KMS-11 (cell line): Measurements from ENCODE around the gene CXADR.

Experiments used
- H2AFZ ChIP-seq: fragments of 200-600 bp; sonication (generic); 2 replicates; pipeline ENCODE4 v1.6.1; 2016; ENCODE audit warnings: antibody characterized with exemption, mixed run types, low read depth
- H3K27ac ChIP-seq: fragments of 200-600 bp; sonication (generic); 2 replicates; pipeline ENCODE4 v1.6.1; 2016; ENCODE audit warnings: mild to moderate bottlenecking, mixed run types
- H3K27me3 ChIP-seq: fragments of 200-600 bp; sonication (generic); 2 replicates; pipeline ENCODE4 v1.6.1; 2017; ENCODE audit warnings: mild to moderate bottlenecking, low read depth, mixed run types, moderate library complexity; ENCODE audit not compliant: insufficient read depth
- H3K36me3 ChIP-seq: fragments of 200-600 bp; sonication (generic); 2 replicates; pipeline ENCODE4 v1.6.1; 2017; ENCODE audit warnings: mild to moderate bottlenecking, mixed run types; ENCODE audit not compliant: insufficient read depth
- H3K4me1 ChIP-seq: fragments of 200-600 bp; sonication (generic); 2 replicates; pipeline ENCODE4 v1.6.1; 2016; ENCODE audit warnings: mild to moderate bottlenecking, low read depth, mixed run types; ENCODE audit not compliant: poor library complexity, severe bottlenecking
- H3K4me2 ChIP-seq: fragments of 200-600 bp; sonication (generic); 2 replicates; pipeline ENCODE4 v1.7.0; 2016; ENCODE audit warnings: mild to moderate bottlenecking, mixed run types
- H3K4me3 ChIP-seq: fragments of 200-600 bp; sonication (generic); IDR thresholded peaks from 2 replicates; pipeline ENCODE4 v1.6.1; 2017; ENCODE audit warnings: low read depth, low read length, mixed read lengths; ENCODE audit not compliant: insufficient read depth
- H3K79me2 ChIP-seq: fragments of 200-600 bp; sonication (generic); 2 replicates; pipeline ENCODE4 v1.6.1; 2016; ENCODE audit warnings: low read depth, mixed run types; ENCODE audit not compliant: insufficient read depth
- H3K9ac ChIP-seq: fragments of 200-600 bp; sonication (generic); 2 replicates; pipeline ENCODE4 v1.6.1; 2016; ENCODE audit warnings: mild to moderate bottlenecking, mixed run types
- H4K20me1 ChIP-seq: fragments of 200-600 bp; sonication (generic); 2 replicates; pipeline ENCODE4 v1.6.1; 2016; ENCODE audit warnings: mild to moderate bottlenecking, mixed run types; ENCODE audit not compliant: insufficient read depth
- TF ChIP-seq, protein P1 (sequence below): fragments of 200-600 bp; sonication (generic); conservative IDR thresholded peaks from 2 replicates; pipeline ENCODE4 v1.6.1; 2017; ENCODE audit warnings: low read depth, mild to moderate bottlenecking, antibody characterized with exemption, low read length, moderate library complexity, mixed read lengths

Gene CXADR

DNA sequence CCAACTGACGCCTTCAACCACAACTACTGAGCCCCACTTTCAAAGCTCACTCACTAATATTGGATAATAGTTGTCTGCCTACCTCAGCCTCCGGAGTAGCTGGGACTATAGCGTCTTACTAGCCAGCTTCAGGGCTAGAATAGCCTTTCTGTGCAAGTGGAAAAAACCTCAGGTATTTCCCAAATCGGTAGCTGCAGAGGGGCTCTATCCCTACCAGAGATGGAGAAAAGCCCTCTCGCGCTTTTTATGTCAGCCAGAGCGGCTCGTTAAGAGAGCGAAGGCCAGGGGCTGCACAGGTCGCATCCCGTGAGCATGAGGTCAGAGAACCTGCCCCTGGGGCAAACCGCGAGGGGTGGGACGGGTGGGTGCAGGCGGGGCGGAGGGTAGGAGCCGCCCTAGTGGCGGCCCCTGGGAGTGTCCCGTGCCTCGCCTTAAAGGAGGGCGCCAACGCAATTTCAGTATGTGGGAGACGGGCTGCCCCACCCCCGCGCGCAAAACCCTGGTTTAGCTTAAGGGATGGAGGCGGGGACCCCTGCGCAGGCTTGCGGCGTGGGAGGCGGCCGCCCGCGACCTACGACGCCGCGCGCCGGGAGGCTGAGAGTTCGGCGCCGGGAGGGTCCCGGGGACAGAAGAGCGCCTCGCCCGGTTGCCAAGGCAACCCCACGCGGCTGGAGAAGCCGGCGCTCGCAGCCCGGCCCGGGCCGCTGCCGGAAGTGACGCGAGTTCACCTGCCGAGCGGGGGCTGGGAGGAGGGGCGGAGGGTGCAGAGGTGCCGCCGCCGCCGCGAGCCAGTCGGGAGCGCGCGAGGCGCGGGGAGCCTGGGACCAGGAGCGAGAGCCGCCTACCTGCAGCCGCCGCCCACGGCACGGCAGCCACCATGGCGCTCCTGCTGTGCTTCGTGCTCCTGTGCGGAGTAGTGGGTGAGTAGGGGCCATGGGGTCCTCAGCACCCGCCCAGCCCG is at the start of gene CXADR:
Gene CXADR, plus strand, starts transcription at position 791 of the 961 bp plus-strand sequence. Its CDS starts 87 bp downstream, at position 878.
- H3K27me3 ChIP-seq = no peaks in the 10 kb centered on the region
- peak within 1 kb of the TSS; percentile 76 for H3K4me2 ChIP-seq
- peak within 1 kb of the TSS; percentile 90 for H2AFZ ChIP-seq
- peak within 1 kb of the TSS; percentile 55 for H3K9ac ChIP-seq
- no peak within 1 kb of the TSS for H3K4me3 ChIP-seq
- TF ChIP-seq, protein P1, sequence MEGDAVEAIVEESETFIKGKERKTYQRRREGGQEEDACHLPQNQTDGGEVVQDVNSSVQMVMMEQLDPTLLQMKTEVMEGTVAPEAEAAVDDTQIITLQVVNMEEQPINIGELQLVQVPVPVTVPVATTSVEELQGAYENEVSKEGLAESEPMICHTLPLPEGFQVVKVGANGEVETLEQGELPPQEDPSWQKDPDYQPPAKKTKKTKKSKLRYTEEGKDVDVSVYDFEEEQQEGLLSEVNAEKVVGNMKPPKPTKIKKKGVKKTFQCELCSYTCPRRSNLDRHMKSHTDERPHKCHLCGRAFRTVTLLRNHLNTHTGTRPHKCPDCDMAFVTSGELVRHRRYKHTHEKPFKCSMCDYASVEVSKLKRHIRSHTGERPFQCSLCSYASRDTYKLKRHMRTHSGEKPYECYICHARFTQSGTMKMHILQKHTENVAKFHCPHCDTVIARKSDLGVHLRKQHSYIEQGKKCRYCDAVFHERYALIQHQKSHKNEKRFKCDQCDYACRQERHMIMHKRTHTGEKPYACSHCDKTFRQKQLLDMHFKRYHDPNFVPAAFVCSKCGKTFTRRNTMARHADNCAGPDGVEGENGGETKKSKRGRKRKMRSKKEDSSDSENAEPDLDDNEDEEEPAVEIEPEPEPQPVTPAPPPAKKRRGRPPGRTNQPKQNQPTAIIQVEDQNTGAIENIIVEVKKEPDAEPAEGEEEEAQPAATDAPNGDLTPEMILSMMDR = peak; percentile 54; the same call in 1 of the 2 replicates
- peaks cover 9% of the 10 kb centered on the region for H3K4me1 ChIP-seq
- H3K79me2 ChIP-seq = no peaks in the 10 kb centered on the region; the same call in 1 of the 2 replicates
- H4K20me1 ChIP-seq = no peaks in the 10 kb centered on the region
- no peaks in the 10 kb centered on the region for H3K36me3 ChIP-seq
- 0 out of 2 replicates have a peak within 1 kb of the TSS, but pooled peaks have one; percentile 14 for H3K27ac ChIP-seq

DNA sequence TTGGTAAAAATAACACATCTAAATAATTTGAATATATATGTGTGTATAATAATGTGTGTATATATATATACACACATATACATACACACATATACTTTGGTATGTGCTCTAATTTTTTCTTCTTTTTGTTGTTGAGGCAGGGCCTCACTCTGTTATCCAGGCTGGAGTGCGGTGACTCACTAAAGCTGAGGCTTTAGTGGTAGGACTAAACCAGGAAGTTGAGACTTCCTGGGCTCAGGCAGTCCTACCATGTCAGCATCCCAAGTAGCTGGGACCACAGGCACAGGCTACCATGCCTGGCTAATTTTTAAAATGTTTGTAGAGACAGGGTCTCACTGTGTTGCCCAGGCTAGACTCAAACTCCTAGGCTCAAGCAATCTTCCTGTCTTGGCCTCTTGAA is 46.7 kb upstream of the CXADR start:
- Histone ChIP-seq H4K20me1 (no peaks in the 10 kb centered on the region), H3K4me2 (no peak overlapping the region), H3K4me3 (no peak overlapping the region), H3K27ac (no peak overlapping the region), H3K4me1 (no peaks in the 10 kb centered on the region), H3K27me3 (no peaks in the 10 kb centered on the region), H3K9ac (no peak overlapping the region), H3K79me2 (no peaks in the 10 kb centered on the region), H2AFZ (no peak overlapping the region), H3K36me3 (no peaks in the 10 kb centered on the region)
- TF ChIP-seq, protein P1 = no peak

DNA sequence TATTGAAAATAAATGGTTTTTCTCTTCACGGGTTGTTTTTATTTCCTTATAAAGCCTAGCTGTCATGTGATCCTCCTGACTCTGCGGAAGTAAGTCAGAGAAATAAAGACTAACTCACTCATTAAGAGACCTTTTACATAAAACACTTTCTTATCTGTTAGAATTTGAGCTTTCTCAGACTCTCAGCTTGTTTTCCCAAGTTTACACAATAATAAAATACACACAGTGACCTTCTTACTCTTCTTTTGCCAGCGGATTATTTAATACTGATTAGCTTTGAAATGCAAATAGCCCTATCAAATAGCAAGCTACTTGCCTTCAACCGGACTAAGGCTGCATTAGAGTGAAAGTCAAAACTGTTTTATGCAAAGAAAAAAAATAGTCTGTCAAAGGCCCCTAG is 45.5 kb upstream of the CXADR start:
- TF ChIP-seq, protein P1 = no peak
- Histone ChIP-seq H3K27ac (no peak overlapping the region), H3K36me3 (no peaks in the 10 kb centered on the region), H3K4me2 (no peak overlapping the region), H3K79me2 (no peaks in the 10 kb centered on the region), H2AFZ (no peak overlapping the region), H3K4me1 (peaks cover 9% of the 10 kb centered on the region), H3K4me3 (no peak overlapping the region), H3K9ac (no peak overlapping the region), H4K20me1 (no peaks in the 10 kb centered on the region), H3K27me3 (no peaks in the 10 kb centered on the region)

DNA sequence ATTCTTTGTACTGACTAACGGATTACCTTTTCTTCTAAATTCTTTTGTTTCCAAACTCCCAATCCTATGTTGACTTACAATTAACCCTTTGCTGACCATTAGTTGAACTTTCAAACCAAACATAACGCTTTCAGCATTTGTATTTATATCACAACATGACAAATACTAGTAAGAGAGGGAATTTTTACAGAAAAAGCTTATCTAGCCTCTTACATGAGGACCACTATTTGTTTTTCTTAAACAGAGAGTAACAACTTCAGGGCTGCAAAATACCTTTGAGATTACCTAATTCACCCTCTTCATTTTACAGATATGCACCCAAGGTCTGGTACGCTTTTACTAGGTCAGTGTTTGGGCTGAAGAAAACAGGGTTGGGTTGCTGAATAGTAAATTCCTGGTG is 45.0 kb upstream of the CXADR start:
- Histone ChIP-seq H3K4me2 (no peak overlapping the region), H3K9ac (no peak overlapping the region), H3K27me3 (no peaks in the 10 kb centered on the region), H3K27ac (no peak overlapping the region), H3K36me3 (no peaks in the 10 kb centered on the region), H3K79me2 (no peaks in the 10 kb centered on the region), H3K4me3 (no peak overlapping the region), H3K4me1 (peaks cover 10% of the 10 kb centered on the region), H4K20me1 (no peaks in the 10 kb centered on the region), H2AFZ (no peak overlapping the region)
- TF ChIP-seq, protein P1 = no peak
